KOPT-K1 (cell line): ENCODE results near the gene SH3RF1.

Experiments
- H3K27ac ChIP-seq: fragments of 200-600 bp; sonication (generic); 2 replicates; pipeline ENCODE4 v1.5.1; 2016; ENCODE audit warnings: antibody characterized with exemption, mild to moderate bottlenecking, low read depth, low read length; ENCODE audit not compliant: poor library complexity, severe bottlenecking
- H3K36me3 ChIP-seq: fragments of 200-600 bp; sonication (generic); 2 replicates; pipeline ENCODE4 v1.5.1; 2017; ENCODE audit warnings: antibody characterized with exemption, mild to moderate bottlenecking, low read length, moderate library complexity; ENCODE audit not compliant: insufficient read depth
- H3K9me3 ChIP-seq: fragments of 200-600 bp; sonication (generic); 2 replicates; pipeline ENCODE4 v1.5.1; 2017; ENCODE audit warnings: antibody characterized with exemption, low read length, mild to moderate bottlenecking; ENCODE audit not compliant: insufficient read depth, poor library complexity, severe bottlenecking

SH3RF1 gene

GRCh38 chr4:169229571-169230028 lies 41.2 kb downstream of the SH3RF1 start:
- H3K27ac ChIP-seq, result no peak overlapping the region
- no peaks in the 10 kb centered on the region for H3K9me3 ChIP-seq
- H3K36me3 ChIP-seq, result no peaks in the 10 kb centered on the region

DNA sequence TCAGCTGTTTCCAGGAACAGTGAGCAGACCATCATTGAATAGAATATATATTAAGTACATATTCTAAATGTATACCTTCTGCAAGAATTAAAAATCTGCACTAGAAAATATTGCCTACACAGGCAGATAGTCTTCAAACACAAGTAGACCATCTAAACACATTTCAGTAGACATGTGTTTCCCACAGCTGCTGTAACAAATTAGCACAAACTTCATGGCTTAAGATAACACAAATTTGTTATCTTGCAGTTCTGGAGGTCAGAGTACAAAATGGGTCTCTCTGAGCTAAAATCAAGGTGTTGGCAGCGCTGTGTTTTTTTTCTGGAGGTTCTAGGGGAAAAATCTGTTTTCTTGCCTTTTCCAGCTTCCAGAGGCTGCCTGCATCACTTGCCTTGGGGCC lies 42.7 kb downstream of the SH3RF1 start:
- H3K27ac ChIP-seq, result no peak overlapping the region
- no peaks in the 10 kb centered on the region for H3K9me3 ChIP-seq
- H3K36me3 ChIP-seq, result no peaks in the 10 kb centered on the region

GRCh38 chr4:169226565-169226964 lies 44.2 kb downstream of the SH3RF1 start:
- no peak overlapping the region for H3K27ac ChIP-seq
- H3K9me3 ChIP-seq, result no peaks in the 10 kb centered on the region
- no peaks in the 10 kb centered on the region for H3K36me3 ChIP-seq

GRCh38 chr4:169225812-169226211 lies 44.9 kb downstream of the SH3RF1 start:
- Histone ChIP-seq H3K27ac (no peak overlapping the region), H3K36me3 (no peaks in the 10 kb centered on the region), H3K9me3 (no peaks in the 10 kb centered on the region)

- Histone ChIP-seq H3K27ac (no peak overlapping the region), H3K36me3 (no peaks in the 10 kb centered on the region)
These were observed 45.6 kb downstream of the SH3RF1 start for GRCh38 chr4:169225058-169225751.

DNA sequence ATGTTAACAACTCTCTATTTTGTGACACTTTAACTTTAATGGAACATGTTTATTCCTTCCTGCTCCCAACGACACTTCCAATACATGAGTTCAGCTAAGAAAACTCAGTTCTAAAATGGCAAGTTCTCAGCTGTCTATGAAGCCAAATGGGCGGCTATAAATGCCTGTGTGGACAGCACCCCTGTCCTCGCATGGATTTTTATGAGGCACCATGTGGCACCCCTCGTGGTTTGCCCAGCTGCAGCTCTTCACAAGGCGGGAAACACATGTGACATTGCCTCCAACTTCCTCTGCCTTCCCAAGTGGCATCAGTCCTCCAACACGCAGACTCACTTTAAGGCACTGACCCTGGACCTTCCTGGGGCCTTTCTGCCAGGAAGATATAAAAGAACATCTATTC lies 48.0 kb downstream of the SH3RF1 start:
- Histone ChIP-seq H3K27ac (no peak overlapping the region), H3K36me3 (no peaks in the 10 kb centered on the region)

More at GRCh38 chr4:169225058-169225751, 45.6 kb downstream of the SH3RF1 start:
- H3K9me3 ChIP-seq, result no peaks in the 10 kb centered on the region

GRCh38 chr4:169221662-169222061 lies 49.1 kb downstream of the SH3RF1 start:
- Histone ChIP-seq H3K9me3 (no peaks in the 10 kb centered on the region), H3K27ac (no peak overlapping the region), H3K36me3 (no peaks in the 10 kb centered on the region)

More for the DNA sequence above, 48.0 kb downstream of the SH3RF1 start:
- H3K9me3 ChIP-seq, result no peaks in the 10 kb centered on the region

GRCh38 chr4:169220854-169221411 lies 49.8 kb downstream of the SH3RF1 start:
- Histone ChIP-seq H3K36me3 (no peaks in the 10 kb centered on the region), H3K9me3 (no peaks in the 10 kb centered on the region), H3K27ac (no peak overlapping the region)

DNA sequence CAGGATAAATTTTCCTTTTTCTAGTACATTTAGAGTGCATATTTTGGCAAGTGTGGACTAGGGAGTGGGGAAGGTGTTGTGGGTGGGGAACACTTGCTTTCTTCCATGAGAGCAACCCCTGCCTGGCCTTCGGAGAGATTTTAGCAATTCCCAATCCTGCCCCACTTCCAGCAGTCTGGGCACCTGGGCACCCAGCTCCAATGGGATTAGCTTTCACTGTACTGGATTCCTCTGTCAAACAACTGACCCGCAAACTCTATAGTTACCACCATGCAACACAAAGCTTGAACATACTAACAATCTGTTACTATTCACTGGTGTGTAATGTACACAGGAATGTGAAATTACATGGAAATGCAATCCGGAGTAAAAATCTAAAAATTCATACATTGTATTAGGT lies 50.3 kb downstream of the SH3RF1 start:
- Histone ChIP-seq H3K27ac (no peak overlapping the region), H3K9me3 (no peaks in the 10 kb centered on the region), H3K36me3 (no peaks in the 10 kb centered on the region)

- no peak overlapping the region for H3K27ac ChIP-seq
- no peaks in the 10 kb centered on the region for H3K36me3 ChIP-seq
- no peaks in the 10 kb centered on the region for H3K9me3 ChIP-seq
These were observed 51.3 kb downstream of the SH3RF1 start for GRCh38 chr4:169219440-169219839.

DNA sequence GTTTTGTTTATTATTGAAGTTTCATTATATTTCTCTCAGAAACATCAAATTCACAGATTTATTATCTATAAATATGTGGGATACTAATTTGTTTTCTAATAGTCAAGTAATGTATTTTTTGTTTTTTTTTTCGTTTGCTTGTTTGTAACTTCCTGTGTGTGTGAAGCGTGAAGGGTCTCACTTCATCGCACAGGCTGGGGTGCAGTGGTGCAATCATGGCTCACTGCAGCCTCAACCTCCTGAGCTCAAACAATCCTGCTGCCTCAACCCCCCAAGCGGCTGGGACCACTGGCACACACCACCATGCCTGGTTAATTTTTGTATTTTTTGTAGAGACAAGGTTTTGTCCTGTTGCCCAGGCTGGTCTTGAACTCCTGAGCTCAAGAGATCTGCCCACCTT lies 55.1 kb downstream of the SH3RF1 start:
- no peaks in the 10 kb centered on the region for H3K9me3 ChIP-seq
- no peak overlapping the region for H3K27ac ChIP-seq
- no peaks in the 10 kb centered on the region for H3K36me3 ChIP-seq

DNA sequence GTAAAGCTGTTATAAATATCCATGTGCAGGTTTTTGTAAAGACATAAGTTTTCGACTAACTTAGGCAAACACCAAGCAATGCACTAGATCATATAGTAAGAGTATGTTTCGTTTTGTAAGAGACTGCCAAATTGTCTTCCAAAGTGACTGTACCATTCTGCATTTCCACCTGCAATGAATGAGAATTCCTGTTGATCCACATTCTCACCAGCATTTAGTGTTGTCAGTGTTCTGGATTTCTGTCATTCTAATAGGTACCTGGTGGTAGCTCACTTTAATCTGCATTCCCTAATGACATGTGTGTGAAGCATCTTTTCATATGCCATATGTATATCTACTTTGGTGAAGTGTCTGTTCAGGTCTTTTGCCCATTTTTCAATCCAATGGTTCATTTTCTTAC lies 57.8 kb downstream of the SH3RF1 start:
- Histone ChIP-seq H3K27ac (no peak overlapping the region), H3K36me3 (no peaks in the 10 kb centered on the region), H3K9me3 (no peaks in the 10 kb centered on the region)

DNA sequence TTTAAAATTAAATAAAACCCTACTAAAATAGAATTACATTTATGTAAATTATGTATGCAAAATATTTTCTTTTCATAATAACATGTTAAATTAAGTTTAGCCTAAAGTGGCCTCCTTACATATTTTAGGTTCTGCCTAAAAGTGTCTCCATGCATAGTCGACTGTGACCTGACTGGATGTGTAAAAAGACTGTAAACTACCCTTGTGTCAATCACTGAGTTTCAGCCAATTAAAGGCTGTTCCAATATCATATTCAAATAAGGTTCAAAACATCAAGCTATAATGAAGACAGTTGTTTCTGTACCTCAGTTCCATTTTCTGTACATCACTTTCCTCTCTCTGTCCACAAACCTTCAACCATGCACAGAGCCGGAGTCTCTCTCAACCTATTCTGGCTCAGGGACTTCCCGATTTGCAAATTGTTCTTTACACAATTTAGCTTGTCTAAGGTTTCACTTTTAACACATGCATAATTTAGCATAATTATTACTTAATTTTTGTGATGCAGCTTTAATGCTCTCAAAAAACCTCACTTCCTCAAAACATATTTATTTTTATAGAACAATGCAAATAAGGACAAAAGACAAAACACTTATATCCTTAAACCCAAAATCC lies 60.1 kb downstream of the SH3RF1 start:
- H3K36me3 ChIP-seq, result no peaks in the 10 kb centered on the region
- H3K27ac ChIP-seq, result no peak overlapping the region
- no peaks in the 10 kb centered on the region for H3K9me3 ChIP-seq

- Histone ChIP-seq H3K27ac (no peak overlapping the region), H3K36me3 (no peaks in the 10 kb centered on the region), H3K9me3 (no peaks in the 10 kb centered on the region)
These were observed 61.3 kb downstream of the SH3RF1 start for GRCh38 chr4:169209388-169209883.

DNA sequence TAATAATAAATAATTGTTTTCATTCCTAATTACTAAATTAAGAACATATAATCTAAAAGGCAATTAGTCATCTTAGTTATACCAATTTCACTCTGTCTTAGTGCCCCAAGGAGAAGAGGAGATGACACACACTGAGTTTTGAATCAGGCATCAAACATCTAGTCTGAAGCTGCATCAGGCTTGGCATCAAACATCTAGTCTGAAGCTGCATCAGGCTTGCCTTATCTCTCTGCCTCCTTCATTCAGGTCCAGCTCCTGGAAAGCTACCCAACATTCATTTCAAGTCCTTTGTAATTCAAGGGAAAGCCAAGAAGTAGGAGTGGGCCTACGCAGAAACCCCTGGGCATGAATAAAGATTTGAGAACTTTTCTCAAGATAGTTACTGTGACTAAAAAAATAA lies 62.2 kb downstream of the SH3RF1 start:
- H3K27ac ChIP-seq, result no peak overlapping the region

DNA sequence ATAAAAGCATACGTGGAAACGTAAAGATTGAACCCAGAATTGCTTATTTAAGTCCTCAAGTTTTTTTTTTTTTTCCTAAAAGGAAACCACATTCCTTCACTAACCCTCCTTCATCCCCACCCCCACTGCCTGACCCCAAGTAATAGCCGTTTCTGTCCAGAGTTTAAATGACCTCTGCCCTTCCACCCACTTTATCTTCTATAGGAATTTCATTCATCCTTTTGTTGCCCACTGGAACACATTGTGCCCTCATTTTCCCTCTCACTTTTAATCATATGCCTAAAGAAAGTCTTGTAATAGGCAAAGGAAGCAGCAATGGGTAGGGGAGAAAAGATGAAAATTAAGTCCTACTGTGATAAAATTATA lies 62.7 kb downstream of the SH3RF1 start:
- H3K36me3 ChIP-seq, result no peaks in the 10 kb centered on the region
- H3K27ac ChIP-seq, result no peak overlapping the region
- no peaks in the 10 kb centered on the region for H3K9me3 ChIP-seq

More for the DNA sequence above, 62.2 kb downstream of the SH3RF1 start:
- H3K36me3 ChIP-seq, result no peaks in the 10 kb centered on the region
- H3K9me3 ChIP-seq, result no peaks in the 10 kb centered on the region
